Activated CD4-positive, alpha-beta T cell treated with anti-CD3 and anti-CD28 coated beads for 36 hours (primary cell): ENCODE data around the gene CTIF. TPM values are rescaled to one million over a fixed set of nuclear protein-coding genes. Genes with fewer than 3 reads are reported as not detected.
"Not testable (repeated sequence)": the region's sequence is repeated elsewhere in the genome, so short reads cannot be mapped to it uniquely, and the experiment has no call there.

Experiments used
- ATAC-seq: fragments of 200-7000 bp; cut with Tn5 transposase; one replicate; pipeline ENCODE4 v1.10.0; 2021; ENCODE audit warnings: mild to moderate bottlenecking, moderate library complexity
- CTCF ChIA-PET: fragments of 350-600 bp; sonication (Branson Sonifier 250); formaldehyde crosslinking; loops from one replicate; lab custom pipeline; 2021; ENCODE audit warnings: antibody characterized with exemption; lab: Charles Lee
- POLR2A ChIA-PET: fragments of 350-600 bp; sonication (Branson Sonifier 250); formaldehyde crosslinking; loops from one replicate; lab custom pipeline; 2021; ENCODE audit warnings: antibody characterized with exemption, inconsistent platforms; lab: Charles Lee
- DNase-seq: peaks from one replicate; pipeline ENCODE4 v3.0.0-alpha.2; 2020
- H3K27ac Mint-ChIP-seq: one replicate; pipeline ENCODE4 v1.8.0; 2021; ENCODE audit warnings: mixed read lengths
- H3K27me3 Mint-ChIP-seq: one replicate; pipeline ENCODE4 v1.8.0; 2021; ENCODE audit warnings: mixed read lengths
- H3K36me3 Mint-ChIP-seq: one replicate; pipeline ENCODE4 v1.8.0; 2021; ENCODE audit warnings: low read depth, mixed read lengths
- H3K4me1 Mint-ChIP-seq: one replicate; pipeline ENCODE4 v1.8.0; 2021; ENCODE audit warnings: mixed read lengths
- H3K4me3 Mint-ChIP-seq: one replicate; pipeline ENCODE4 v1.8.0; 2021; ENCODE audit warnings: mild to moderate bottlenecking, moderate library complexity, mixed read lengths
- H3K9me3 Mint-ChIP-seq: one replicate; pipeline ENCODE4 v1.8.0; 2021; ENCODE audit warnings: low read depth, mixed read lengths
- intact Hi-C, 2 experiments: fragments of 100-400 bp; cut with DNase I in 1 of 2; cut with micrococcal nuclease in 1 of 2; formaldehyde crosslinking; loops; one replicate each; pipeline versions ENCODE4 v1.14.2 to v1.15.1; 2022 to 2024; cut with DNase I, micrococcal nuclease
- total RNA-seq, 2 experiments: library from RNA; stranded (reverse); gene quantifications; one replicate each; pipeline ENCODE4 v1.2.3, GENCODE V29; 2021

CTIF gene
- total RNA-seq, 2 experiments from 2014 or later, result 4.5 to 5.3 TPM

DNA sequence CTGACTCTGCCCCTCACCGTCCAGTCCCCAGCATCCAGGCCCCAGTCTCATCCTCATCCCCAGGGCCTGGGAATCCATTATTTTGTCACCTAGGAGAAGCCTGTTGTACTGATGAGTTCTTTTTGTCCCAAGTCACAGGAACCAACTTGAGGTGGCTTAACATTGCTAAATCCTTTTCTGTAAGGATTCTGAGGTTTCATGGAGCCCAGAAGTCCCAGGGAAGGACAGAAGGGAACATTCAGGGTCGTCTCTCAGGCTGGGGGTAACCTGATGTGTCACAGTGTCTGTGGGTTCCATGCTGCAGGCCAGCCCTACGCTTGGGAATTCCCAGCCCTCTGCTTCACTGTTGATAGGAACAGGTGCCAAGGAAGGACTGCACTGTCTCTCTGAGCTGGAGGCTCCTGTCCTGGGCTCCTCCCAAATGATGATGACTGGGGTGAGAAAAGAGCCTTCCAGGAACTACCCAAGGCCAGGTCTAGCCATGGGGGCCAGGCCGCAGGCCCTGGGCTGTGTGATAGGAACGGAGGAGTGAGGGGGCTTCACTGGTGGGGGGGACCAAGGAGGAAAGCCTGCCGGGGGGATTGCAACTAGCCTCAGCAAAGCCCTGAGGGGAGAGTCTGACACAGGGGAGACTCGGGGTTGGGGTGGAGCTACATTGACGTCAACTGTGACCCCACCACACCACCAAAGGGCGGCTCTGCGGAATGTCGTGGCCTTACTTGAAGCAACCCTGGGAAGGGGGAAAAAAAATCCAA lies 266.2 kb downstream of the CTIF start:
- Mint-ChIP-seq H3K27me3 (no peaks in the 10 kb centered on the region), H3K4me1 (peaks cover 56% of the 10 kb centered on the region), H3K4me3 (no peak overlapping the region), H3K36me3 (no peaks in the 10 kb centered on the region), H3K9me3 (no peaks in the 10 kb centered on the region), H3K27ac (no peak overlapping the region)
- ChIA-PET CTCF (interaction anchor here (1.6 kb wide), 1 partner anchor 9 kb away, joined by 4 read pairs; no protein-coding TSS in a partner anchor), POLR2A (no interaction called here)
- ATAC-seq (no peak), DNase-seq (peak; percentile 1)
- intact Hi-C loops, result no loop called here

DNA sequence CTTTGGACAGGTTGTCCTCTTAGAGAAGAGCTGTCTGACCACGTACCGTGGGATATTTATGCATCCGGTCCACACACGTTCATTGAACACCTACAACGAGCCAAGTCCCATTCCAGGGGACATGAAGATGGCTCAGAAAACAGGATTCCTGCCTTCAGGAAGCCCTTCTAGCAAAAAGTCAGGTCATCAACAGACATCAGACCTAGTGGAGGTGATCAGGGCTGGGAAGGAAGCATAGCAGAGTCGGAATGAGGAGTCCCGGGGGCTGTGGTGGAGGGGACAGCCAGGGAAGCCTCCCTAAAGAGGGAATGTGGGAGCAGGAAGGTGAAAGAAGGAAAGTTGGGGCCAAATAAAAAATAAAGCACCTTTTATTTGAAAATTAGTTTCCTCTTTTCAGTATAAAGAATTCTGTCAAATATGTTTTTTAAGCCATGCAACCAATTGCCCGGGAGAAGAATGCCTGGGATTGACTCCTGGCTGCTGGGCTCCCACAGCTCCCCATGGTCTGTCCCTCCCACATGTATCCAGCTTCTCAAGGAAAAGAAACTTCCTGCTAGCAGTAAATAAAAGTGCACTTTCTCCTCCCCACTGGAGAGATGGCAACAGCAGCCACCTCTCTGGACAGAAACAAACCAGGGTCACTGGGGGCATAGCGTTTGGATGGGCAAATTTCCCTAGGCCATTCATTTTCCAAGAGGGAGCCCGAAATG lies 267.1 kb downstream of the CTIF start:
- no peak overlapping the region for H3K4me3 Mint-ChIP-seq
- no peak overlapping the region for H3K27ac Mint-ChIP-seq
- intact Hi-C loops, result no loop called here
- ChIA-PET POLR2A (no interaction called here), CTCF (interaction anchor here (0.6 to 1.6 kb wide), 2 partner anchors 8 to 502 kb away, joined by 3 to 4 read pairs; no protein-coding TSS in a partner anchor)
- no peaks in the 10 kb centered on the region for H3K27me3 Mint-ChIP-seq
- no peaks in the 10 kb centered on the region for H3K9me3 Mint-ChIP-seq
- H3K4me1 Mint-ChIP-seq, result peaks cover 46% of the 10 kb centered on the region
- ATAC-seq, result no peak
- no peaks in the 10 kb centered on the region for H3K36me3 Mint-ChIP-seq
- DNase-seq, result peak; percentile 1

DNA sequence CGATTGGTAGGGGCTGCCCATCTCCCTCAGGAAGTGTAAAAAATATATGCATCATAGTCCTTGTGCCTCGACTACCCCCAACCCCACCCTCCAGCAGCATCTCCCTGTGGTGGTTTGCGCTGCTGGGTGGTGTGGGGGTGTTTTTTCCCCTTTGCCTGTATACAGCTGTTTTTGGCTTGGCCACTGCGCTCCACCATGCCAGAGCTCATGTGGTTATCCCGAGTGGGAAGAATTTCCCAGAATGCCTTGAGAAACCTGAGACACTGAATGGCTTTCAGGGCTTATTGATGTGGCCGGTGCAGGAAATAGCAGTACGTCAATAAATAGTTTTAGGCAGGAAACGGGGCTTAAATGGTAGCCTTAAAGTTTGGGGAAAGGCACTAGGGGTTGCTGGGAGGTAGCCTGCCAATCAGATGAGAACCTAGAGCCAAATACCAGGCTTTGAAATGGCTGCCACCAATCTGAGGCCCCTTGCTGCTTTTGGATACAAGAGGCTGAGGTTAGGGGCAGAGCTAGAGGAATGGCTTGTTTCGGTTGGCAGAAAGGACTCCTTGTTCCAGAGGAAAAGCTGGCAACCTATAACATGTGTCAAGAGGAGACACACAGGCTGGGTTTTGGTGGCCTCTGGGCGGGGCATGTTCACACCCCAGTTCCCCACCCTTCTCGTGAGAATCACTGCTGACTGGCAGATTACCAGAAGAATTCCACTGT lies 267.9 kb downstream of the CTIF start:
- H3K4me3 Mint-ChIP-seq, result no peak overlapping the region
- no peaks in the 10 kb centered on the region for H3K27me3 Mint-ChIP-seq
- peaks cover 41% of the 10 kb centered on the region for H3K4me1 Mint-ChIP-seq
- intact Hi-C loops, result no loop called here
- no peaks in the 10 kb centered on the region for H3K36me3 Mint-ChIP-seq
- DNase-seq (peak; percentile 35), ATAC-seq (peak; percentile 78)
- ChIA-PET CTCF (interaction anchor here (0.6 to 1.6 kb wide), 3 partner anchors 21 to 28 kb away, joined by 3 read pairs; no protein-coding TSS in a partner anchor), POLR2A (no interaction called here)
- peak overlapping the region; percentile 52 for H3K27ac Mint-ChIP-seq
- H3K9me3 Mint-ChIP-seq, result no peaks in the 10 kb centered on the region

DNA sequence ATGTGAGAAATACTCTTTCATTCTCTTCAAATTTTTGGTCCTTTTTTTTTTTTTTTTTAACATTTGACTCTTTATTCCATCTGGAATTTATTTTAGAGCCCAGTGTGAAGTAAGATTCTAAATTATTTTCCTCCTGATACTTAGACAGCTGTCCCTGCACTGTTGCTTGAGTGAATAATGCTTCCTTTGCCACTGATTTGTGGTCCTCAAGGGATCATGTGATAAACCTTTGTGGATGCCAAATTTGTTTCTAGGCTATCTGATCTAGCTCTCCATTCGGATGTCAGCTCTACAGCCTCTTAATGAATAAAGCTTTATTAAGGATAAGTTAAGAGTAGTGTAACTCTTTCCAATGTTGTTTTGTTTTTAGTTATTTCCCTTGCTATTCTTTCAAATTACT lies 269.6 kb downstream of the CTIF start:
- ATAC-seq (no peak), DNase-seq (no peak)
- H3K27me3 Mint-ChIP-seq, result no peaks in the 10 kb centered on the region
- H3K27ac Mint-ChIP-seq, result no peak overlapping the region
- H3K36me3 Mint-ChIP-seq, result no peaks in the 10 kb centered on the region
- no peaks in the 10 kb centered on the region for H3K9me3 Mint-ChIP-seq
- no peak overlapping the region for H3K4me3 Mint-ChIP-seq
- POLR2A ChIA-PET, result no interaction called here
- CTCF ChIA-PET, result interaction anchor here (0.6 to 1.6 kb wide), 3 partner anchors 12 to 624 kb away, joined by 3 read pairs; no protein-coding TSS in a partner anchor
- H3K4me1 Mint-ChIP-seq, result peaks cover 38% of the 10 kb centered on the region
- intact Hi-C loops, result no loop called here

DNA sequence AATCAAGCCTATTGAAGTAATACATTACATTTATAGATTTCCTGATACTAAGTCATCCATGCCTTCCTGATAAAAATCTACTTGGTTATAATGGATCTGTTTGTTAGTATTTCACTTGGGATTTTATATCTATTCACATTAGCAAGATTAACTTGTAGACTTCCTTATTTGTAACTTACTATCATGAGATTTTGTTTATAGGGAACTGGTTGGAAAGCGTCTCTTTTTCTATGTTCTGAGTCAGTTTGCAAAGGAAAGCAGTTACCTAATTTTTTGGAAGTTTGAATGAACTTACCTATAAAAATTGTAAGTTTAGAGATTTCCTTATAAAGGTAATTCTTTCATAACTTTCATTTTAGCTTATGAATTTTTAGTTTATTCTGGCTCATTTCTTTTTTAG lies 270.5 kb downstream of the CTIF start:
- CTCF ChIA-PET, result no interaction called here
- Mint-ChIP-seq H3K4me3 (no peak overlapping the region), H3K27ac (no peak overlapping the region), H3K9me3 (no peaks in the 10 kb centered on the region), H3K27me3 (no peaks in the 10 kb centered on the region), H3K36me3 (no peaks in the 10 kb centered on the region), H3K4me1 (peaks cover 47% of the 10 kb centered on the region)
- ATAC-seq (no peak), DNase-seq (no peak)
- intact Hi-C loops, result no loop called here
- POLR2A ChIA-PET, result no interaction called here

DNA sequence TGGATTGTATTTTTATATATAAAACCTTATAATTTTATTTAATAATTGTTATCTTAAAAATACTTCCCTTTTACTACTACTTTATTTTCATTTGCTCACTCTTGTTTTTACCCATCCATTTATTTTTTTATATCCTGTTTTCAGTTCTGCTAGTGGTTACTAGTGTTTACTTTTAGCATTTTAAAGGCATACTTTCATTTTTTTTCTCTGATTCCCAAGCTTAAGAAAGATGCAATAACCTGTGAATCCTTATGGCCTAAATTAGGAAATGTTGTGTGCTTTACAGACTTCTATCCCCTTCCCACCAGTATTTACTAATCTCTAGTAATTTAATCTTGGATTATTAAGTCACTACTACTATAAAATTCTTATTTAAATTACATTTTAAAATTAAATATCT lies 272.0 kb downstream of the CTIF start:
- Mint-ChIP-seq H3K36me3 (no peaks in the 10 kb centered on the region), H3K27me3 (no peaks in the 10 kb centered on the region), H3K9me3 (no peaks in the 10 kb centered on the region), H3K4me1 (peaks cover 54% of the 10 kb centered on the region), H3K4me3 (no peak overlapping the region), H3K27ac (no peak overlapping the region)
- POLR2A ChIA-PET, result no interaction called here
- CTCF ChIA-PET, result interaction anchor here (0.7 to 1.2 kb wide), 3 partner anchors 17 to 142 kb away, joined by 3 read pairs; no protein-coding TSS in a partner anchor
- ATAC-seq (no peak), DNase-seq (no peak)
- intact Hi-C loops, result no loop called here

DNA sequence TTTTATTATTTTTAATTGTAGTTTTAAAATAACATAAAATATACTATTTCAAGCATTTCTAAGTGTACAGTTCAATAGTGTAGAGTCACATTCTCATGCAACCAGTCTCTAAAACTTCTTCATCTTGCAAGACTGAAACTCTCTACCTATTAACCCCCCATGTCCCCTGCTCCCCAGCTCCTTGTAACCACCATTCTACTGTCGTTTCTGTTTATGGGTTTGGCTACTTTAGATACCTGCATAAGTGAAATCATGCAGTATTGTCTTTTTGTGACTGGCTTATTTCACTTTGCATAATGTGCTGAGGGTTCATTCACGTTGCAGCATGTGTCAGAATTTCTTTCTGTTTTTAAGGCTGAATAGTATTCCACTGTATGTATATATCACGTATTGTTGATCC lies 272.6 kb downstream of the CTIF start:
- ChIA-PET POLR2A (no interaction called here), CTCF (interaction anchor here (0.7 to 1.1 kb wide), 2 partner anchors 23 to 141 kb away, joined by 3 read pairs; no protein-coding TSS in a partner anchor)
- Mint-ChIP-seq H3K36me3 (no peaks in the 10 kb centered on the region), H3K4me3 (no peak overlapping the region), H3K9me3 (no peaks in the 10 kb centered on the region), H3K27ac (no peak overlapping the region), H3K27me3 (no peaks in the 10 kb centered on the region), H3K4me1 (peaks cover 51% of the 10 kb centered on the region)
- DNase-seq (no peak), ATAC-seq (no peak)
- intact Hi-C loops, result no loop called here

DNA sequence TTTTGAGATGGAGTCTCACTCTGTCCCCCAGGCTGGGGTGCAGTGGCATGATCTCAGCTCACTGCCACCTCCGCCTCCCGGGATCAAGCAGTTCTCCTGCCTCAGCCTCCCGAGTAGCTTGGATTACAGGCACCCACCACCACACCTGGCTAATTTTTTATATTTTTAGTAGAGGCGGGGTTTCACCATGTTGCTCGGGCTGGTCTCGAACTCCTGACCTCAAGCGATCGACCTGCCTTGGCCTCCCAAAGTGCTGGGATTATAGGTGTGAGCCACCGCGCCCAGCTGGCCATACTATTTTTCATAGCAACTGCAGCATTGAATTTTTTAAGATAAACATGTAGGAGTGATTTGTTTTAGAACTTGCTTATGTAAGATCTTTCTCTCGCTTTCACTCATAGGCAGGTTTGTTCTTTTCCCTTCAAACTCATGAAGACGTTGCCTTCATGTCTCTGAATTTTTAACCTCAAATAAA lies 273.2 kb downstream of the CTIF start:
- peak; percentile 38 for DNase-seq
- Mint-ChIP-seq H3K27ac (peak overlapping the region; percentile 52), H3K4me1 (peaks cover 45% of the 10 kb centered on the region)
- CTCF ChIA-PET, result interaction anchor here (1.1 kb wide), 1 partner anchor 22 kb away, joined by 3 read pairs; no protein-coding TSS in a partner anchor
- intact Hi-C loops, H3K9me3 Mint-ChIP-seq, H3K36me3 Mint-ChIP-seq, H3K4me3 Mint-ChIP-seq, POLR2A ChIA-PET, H3K27me3 Mint-ChIP-seq: not testable (repeated sequence)
- peak; percentile 37 for ATAC-seq

DNA sequence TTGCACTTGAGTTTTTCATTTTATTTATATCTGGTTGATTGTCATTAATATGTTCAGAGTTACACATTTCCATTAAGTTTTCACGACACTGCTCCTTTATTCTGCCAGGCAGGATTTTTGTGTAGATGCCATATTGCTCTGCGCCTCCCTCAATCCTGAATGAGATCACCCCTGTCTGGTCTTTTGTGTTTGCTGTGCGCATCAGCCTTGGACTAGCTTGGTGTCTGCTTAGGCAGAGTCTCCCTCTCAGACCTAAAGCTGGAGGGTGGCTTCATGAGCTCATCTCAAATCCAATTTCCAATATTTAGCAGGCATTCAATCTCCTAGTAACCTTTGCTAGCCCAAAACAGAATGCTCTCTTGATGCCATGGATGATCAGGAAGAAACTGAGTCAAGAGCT lies 274.5 kb downstream of the CTIF start:
- H3K9me3 Mint-ChIP-seq, result no peaks in the 10 kb centered on the region
- ChIA-PET CTCF (interaction anchor here (1.2 kb wide), 1 partner anchor 8 kb away, joined by 4 read pairs; no protein-coding TSS in a partner anchor), POLR2A (interaction anchor here (1.0 kb wide), 1 partner anchor 21 kb away, joined by 3 read pairs; no protein-coding TSS in a partner anchor)
- DNase-seq (peak; percentile 2), ATAC-seq (no peak)
- no peak overlapping the region for H3K4me3 Mint-ChIP-seq
- peaks cover 41% of the 10 kb centered on the region for H3K4me1 Mint-ChIP-seq
- no peaks in the 10 kb centered on the region for H3K27me3 Mint-ChIP-seq
- no peak overlapping the region for H3K27ac Mint-ChIP-seq
- intact Hi-C loops, result no loop called here
- H3K36me3 Mint-ChIP-seq, result no peaks in the 10 kb centered on the region

DNA sequence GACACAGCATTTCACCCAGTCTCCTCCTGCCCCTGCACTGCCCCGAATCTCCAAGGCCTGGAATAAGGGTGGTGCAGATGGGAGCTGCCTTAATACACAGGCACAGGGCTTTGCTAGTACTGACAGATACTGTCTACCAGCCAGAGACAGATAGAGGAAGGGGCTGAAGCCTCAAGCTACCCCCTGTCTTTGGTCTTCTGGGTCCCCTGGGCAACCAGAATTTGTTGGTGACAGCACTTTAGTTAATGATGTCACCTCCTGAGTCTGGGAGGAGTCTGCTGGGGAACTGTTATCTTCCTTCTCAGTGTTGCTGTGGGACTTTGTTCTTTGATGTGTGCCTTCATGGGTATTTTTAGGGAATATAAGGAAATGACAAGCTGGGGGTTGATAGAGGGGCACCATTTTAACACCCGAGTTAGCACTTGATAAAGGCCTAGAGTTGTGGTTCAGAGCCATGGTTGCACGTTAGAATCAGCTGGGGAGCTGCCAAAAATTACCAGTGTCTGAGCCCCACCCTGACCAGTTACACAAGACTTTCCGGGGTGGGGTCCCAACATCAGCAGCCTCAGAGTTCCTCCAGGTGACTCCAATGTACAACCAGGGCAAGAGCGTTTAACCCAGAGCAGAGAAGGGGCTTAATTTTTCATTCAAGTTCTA lies 275.1 kb downstream of the CTIF start:
- peak; percentile 15 for DNase-seq
- peaks cover 41% of the 10 kb centered on the region for H3K4me1 Mint-ChIP-seq

More for the DNA sequence above, 275.1 kb downstream of the CTIF start:
- H3K27ac Mint-ChIP-seq, result peak overlapping the region; percentile 72
- no peaks in the 10 kb centered on the region for H3K36me3 Mint-ChIP-seq
- H3K9me3 Mint-ChIP-seq, result no peaks in the 10 kb centered on the region
- ATAC-seq, result peak; percentile 40
- H3K4me3 Mint-ChIP-seq, result no peak overlapping the region
- CTCF ChIA-PET, result interaction anchor here (1.2 kb wide), 1 partner anchor 9 kb away, joined by 4 read pairs; no protein-coding TSS in a partner anchor
- no peaks in the 10 kb centered on the region for H3K27me3 Mint-ChIP-seq
- POLR2A ChIA-PET, result interaction anchor here (1.0 to 1.4 kb wide), 2 partner anchors 21 kb away, joined by 3 to 4 read pairs; no protein-coding TSS in a partner anchor
- intact Hi-C loops, result loop anchor here in 1 of 2 experiments (2.0 kb wide), 1 partner anchor 13 kb away; no protein-coding TSS in a partner anchor
